Mononuclear cell (primary cell): Measurements from ENCODE around the gene PDGFA. TPM values are rescaled to one million over a fixed set of nuclear protein-coding genes. Genes with fewer than 3 reads are reported as not detected.

Experiments used
- H3K27me3 ChIP-seq: 2 replicates; pipeline ENCODE4 v1.6.0; 2011; ENCODE audit warnings: low read length, control low read depth; ENCODE audit not compliant: insufficient read depth
- H3K4me1 ChIP-seq: 2 replicates; pipeline ENCODE4 v1.5.1; 2011; ENCODE audit warnings: mild to moderate bottlenecking, low read length, control low read depth; ENCODE audit not compliant: insufficient read depth
- H3K4me3 ChIP-seq: 2 replicates; pipeline ENCODE4 v1.5.1; 2011; ENCODE audit warnings: mild to moderate bottlenecking, low read length, moderate library complexity
- H3K9me3 ChIP-seq: 2 replicates; pipeline ENCODE4 v1.5.1; 2011; ENCODE audit warnings: low read depth, mild to moderate bottlenecking, control low read depth, low read length
- total RNA-seq: library from RNA; depleted of rRNA; stranded (reverse); fragments of >200 nt; gene quantifications from one replicate; pipeline ENCODE4 v1.2.3, GENCODE V29; 2012

PDGFA gene
- total RNA-seq, 1 donor, result 6.1 TPM

DNA sequence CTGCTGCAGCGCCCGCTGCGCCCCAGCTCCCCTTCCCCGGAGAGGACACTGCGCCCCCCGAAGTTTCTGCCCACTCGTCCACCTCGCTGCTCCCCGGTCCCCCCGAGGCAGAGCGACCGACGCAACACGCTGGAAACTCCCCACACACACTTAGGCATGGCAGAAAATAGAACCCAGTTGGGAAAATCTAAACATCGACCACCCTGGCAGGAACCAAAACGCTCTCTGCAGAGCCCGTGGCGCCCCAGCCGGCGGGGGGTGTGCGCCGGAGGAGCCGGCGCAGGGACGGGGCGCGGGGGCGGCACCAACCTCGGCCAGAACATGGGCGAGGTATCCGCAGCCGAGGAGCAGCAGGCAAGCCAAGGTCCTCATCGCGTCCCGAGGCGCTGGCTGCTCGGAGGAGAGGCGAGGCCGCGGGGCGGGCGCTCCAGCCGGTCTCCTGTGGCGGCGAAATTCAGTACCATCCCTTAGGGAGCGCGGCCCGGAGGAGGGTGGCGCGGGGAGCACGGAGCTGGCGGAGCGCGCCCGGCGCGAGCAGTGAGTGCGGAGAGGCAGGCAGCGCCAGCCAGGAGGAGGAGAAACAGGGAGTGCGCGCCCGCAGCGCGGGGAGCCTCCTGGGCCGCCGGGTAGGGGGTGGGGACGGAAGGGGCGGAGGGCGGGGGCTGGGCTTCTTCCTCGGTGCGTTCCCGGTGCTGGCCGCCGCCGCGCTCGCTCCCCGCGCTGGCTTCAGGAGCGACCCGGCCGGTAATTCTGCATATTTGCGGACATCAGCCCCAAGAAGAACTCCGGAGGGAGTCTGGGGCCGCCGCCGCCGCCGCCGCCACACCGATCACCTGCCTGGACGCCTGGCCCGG, 789 bp downstream of the PDGFA start:
- H3K4me3 ChIP-seq, result no peak overlapping the region

GRCh38 chr7:517774-518629, 1.6 kb downstream of the PDGFA start:
- peaks cover 16% of the 10 kb centered on the region for H3K4me1 ChIP-seq
- no peak overlapping the region for H3K4me3 ChIP-seq
- peaks cover 27% of the 10 kb centered on the region for H3K27me3 ChIP-seq
- H3K9me3 ChIP-seq, result no peaks in the 10 kb centered on the region

More for the DNA sequence above, 789 bp downstream of the PDGFA start:
- peaks cover 32% of the 10 kb centered on the region for H3K27me3 ChIP-seq
- H3K4me1 ChIP-seq, result peaks cover 16% of the 10 kb centered on the region
- no peaks in the 10 kb centered on the region for H3K9me3 ChIP-seq

- Histone ChIP-seq H3K9me3 (no peaks in the 10 kb centered on the region), H3K27me3 (peaks cover 20% of the 10 kb centered on the region), H3K4me3 (no peak overlapping the region), H3K4me1 (peaks cover 7% of the 10 kb centered on the region)
Observed at GRCh38 chr7:516606-517456, 2.8 kb downstream of the PDGFA start.

DNA sequence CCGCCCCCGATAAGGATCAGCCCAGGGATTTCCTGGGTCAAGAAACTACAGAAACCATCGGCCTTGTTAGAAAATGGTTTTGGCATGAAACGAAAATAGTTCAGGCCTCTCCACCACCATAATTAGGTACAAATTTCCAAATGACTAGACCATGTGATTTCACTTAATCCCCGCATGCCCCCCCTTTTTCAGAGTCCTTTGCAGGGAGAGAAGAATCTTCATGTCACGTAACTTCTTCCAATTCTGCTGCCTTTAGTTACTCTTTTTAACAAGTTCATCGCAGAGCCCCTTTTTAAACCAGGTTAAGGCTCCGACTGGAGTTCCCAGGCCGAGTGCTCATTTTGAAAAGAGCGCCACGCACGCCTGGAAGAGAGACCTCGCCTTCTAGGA, 3.4 kb downstream of the PDGFA start:
- no peaks in the 10 kb centered on the region for H3K9me3 ChIP-seq
- peaks cover 17% of the 10 kb centered on the region for H3K27me3 ChIP-seq

DNA sequence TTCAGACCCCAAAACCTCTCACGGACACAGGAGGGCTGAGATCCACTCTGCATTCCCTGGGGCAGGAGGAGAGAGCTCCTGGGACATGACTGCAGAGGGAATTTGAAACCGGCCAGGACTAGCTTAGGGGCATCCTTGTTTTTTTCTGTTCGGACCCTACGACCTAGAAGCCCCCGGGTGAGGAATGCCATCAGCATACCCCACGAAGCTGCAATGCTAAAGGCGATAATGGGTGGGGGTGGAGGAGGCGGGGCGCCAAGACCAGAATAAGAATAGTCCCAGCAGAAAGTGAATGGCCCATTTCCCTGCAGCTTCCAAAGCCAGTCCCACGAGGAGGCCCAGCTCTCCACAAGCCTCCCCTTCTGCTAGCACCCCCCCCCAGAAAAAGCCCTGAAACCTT, 4.0 kb downstream of the PDGFA start:
- Histone ChIP-seq H3K27me3 (peaks cover 11% of the 10 kb centered on the region), H3K4me1 (no peaks in the 10 kb centered on the region), H3K9me3 (no peaks in the 10 kb centered on the region), H3K4me3 (no peak overlapping the region)

More for the DNA sequence above, 3.4 kb downstream of the PDGFA start:
- Histone ChIP-seq H3K4me3 (no peak overlapping the region), H3K4me1 (peaks cover 3% of the 10 kb centered on the region)

- Histone ChIP-seq H3K9me3 (no peaks in the 10 kb centered on the region), H3K4me3 (no peak overlapping the region), H3K4me1 (no peaks in the 10 kb centered on the region), H3K27me3 (peaks cover 7% of the 10 kb centered on the region)
Observed at GRCh38 chr7:514651-515598, 4.7 kb downstream of the PDGFA start.

DNA sequence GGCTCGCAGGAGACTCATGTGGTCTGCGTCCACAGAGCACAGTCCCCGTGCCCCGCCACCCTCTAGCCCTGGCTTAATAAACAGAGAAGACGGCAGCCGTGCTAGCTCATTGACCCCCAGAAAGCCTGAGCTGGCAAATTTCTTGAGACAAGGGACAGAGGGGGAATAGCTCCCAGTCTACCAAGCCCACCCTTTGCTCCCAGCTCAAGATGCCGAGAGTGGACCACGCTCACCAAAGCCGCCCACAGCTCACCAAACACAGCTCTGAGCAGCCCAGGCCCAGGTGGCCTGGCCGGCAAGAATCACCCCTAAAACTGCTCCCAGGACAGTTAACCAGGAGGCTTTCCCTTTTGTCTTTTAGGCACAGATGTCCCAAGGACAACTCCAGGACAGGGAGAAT, 5.4 kb downstream of the PDGFA start:
- Histone ChIP-seq H3K27me3 (peaks cover 7% of the 10 kb centered on the region), H3K9me3 (no peaks in the 10 kb centered on the region), H3K4me3 (no peak overlapping the region), H3K4me1 (no peaks in the 10 kb centered on the region)

DNA sequence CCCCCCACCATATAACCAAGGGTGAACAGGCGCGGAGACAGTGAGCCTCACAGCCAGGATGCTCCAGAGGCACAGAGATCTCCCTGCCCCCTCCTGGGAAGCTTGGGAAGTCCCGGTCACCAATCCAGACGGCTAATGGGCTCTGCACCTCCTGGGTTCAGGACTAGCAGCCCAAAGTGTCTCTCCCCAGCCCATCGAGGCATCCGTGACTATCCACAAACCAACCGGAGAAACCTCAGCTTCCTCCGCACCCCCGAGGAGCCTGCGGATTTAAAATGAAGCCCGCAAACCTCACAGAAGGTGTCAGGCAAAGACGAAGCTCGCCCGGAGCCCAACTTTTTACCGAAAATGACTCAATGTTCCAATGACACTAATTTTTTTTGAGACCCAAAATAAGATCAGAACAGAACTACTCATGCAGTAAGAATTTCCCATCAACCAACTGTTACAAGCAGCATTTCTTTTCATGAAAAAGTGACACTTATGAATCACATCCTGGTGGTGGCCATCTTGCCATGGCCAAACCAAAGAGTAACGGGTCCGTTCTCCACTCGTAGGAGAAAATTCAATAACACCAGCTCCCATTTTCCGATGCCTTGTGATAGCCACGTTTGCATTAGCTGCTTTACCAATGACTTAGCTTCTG, 6.0 kb downstream of the PDGFA start:
- no peak overlapping the region for H3K4me3 ChIP-seq
- no peaks in the 10 kb centered on the region for H3K4me1 ChIP-seq
- H3K9me3 ChIP-seq, result no peaks in the 10 kb centered on the region
- peaks cover 7% of the 10 kb centered on the region for H3K27me3 ChIP-seq

DNA sequence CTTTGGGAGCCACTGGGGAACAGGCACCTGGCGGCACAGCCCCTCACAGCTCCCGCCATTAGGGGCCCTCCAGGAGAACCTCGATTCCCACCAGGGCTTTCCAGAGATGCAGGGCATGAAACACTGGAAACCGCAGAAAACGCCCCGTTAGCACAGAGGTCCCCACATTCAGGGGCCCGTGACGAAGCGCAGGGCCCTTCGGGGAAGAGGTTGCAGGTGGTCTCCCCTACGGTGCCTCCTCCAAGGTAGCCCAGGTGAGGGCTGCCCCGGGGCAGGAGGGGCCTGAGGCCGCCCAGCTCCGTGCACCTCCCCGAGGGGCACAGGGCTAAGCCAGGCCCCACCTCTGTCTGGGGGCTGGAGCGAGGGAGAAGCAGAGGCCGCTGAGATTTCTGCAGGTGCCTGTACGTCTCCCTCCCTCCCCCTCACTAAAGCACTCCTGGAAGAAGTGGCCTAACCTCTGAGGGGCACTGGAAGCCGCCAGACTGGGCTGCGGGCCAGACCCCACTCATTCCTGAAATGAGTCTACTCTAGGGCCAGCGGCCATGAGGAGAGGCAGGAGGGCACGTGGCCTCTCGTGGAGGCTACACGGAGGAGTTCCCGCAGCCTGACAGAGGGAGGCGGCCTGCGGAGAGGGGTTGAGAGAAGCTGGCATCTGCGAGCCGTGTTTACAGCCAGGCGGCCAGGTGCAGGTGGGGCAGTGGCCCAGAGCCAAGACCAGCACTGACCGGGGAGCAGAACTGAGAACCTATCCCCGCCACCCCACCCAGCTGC, 6.9 kb downstream of the PDGFA start:
- H3K27me3 ChIP-seq, result peaks cover 4% of the 10 kb centered on the region

DNA sequence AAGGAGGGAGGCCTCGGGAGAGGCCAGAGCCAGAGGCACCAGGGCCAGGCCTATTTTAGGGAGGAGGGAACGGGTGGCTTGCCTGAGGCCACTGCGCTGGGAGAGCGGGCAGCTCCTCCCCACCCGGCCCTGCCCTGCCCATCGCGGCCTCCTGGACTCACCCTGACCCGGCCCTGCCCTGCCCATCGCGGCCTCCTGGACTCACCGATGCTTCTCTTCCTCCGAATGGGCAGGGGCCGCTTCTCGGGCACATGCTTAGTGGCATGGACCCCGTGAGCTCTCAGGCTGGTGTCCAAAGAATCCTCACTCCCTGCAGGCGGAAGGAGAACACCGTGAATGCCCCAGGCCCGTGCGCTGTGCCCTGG, 7.5 kb downstream of the PDGFA start:
- H3K4me3 ChIP-seq, result no peak overlapping the region
- no peaks in the 10 kb centered on the region for H3K9me3 ChIP-seq
- H3K27me3 ChIP-seq, result peaks cover 3% of the 10 kb centered on the region
- no peaks in the 10 kb centered on the region for H3K4me1 ChIP-seq

More for the DNA sequence above, 6.9 kb downstream of the PDGFA start:
- H3K9me3 ChIP-seq, result no peaks in the 10 kb centered on the region
- no peak overlapping the region for H3K4me3 ChIP-seq
- no peaks in the 10 kb centered on the region for H3K4me1 ChIP-seq

DNA sequence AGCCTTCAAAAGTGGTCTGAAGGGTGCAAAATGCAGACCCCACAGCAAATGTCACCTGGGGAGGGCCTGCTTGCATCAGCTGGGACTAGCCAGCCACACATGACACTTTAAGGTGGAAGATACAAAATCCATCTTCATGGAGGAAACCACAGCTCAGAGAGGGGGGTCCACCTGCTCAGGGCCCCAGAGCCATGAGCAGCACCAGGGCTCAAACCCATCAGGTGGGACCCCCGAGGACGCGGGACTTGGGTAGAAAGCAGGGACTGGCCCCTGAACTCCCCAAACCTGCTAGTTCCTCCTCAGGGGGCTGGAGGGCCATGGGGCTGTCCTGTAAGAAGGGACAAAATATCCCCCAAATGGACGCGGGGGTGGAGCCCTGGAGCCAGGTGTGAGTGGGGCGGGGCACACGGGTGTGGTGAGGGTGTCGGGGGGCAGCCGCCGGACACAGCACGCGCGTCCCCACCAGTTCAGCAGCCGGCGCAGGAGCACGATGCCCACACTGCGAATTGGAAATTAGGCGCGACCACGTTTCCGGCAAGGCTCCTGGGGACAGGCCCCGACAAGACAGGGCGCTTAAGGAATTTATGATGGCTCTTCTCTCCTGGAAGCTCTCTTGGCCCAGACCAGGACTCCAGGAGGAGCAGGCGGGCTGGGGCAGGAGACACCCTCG, 8.0 kb downstream of the PDGFA start:
- peaks cover 3% of the 10 kb centered on the region for H3K27me3 ChIP-seq
- H3K9me3 ChIP-seq, result no peaks in the 10 kb centered on the region
- H3K4me3 ChIP-seq, result no peak overlapping the region

DNA sequence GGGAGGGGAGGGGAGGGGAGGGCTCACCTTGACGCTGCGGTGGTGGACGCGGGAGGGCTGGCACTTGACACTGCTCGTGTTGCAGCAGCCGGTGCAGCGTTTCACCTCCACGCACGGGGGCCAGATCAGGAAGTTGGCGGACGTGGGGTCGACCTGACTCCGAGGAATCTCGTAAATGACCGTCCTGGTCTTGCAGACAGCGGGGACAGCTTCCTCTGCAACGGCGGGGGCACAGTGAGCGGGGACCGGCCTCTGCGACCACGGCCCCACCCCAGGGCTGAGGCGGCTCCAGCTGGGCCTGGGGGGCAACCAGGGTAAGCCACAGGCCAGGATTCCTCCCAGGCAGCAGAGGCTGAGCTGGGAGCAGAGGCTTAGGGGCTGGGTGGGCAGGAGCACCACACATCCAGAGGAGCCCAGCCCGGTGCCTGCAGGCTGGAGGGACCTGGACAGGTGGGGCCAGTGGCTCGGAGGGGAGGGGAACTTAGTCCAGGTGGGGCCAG, 8.8 kb downstream of the PDGFA start:
- Histone ChIP-seq H3K4me1 (no peaks in the 10 kb centered on the region), H3K9me3 (no peaks in the 10 kb centered on the region), H3K27me3 (no peaks in the 10 kb centered on the region), H3K4me3 (no peak overlapping the region)

More for the DNA sequence above, 8.0 kb downstream of the PDGFA start:
- H3K4me1 ChIP-seq, result no peaks in the 10 kb centered on the region
